Measurements from ENCODE around the gene BCL6B. TPM values are rescaled to one million over a fixed set of nuclear protein-coding genes. Genes with fewer than 3 reads are reported as not detected.

The BCL6B gene
- total RNA-seq, 2 experiments from 2014 or later, result 0.40 TPM

GRCh38 chr17:7014261-7014994 lies 8.4 kb upstream of the BCL6B start:
- no peaks in the 10 kb centered on the region for H3K9me3 Mint-ChIP-seq
- H3K4me3 Mint-ChIP-seq, result peak overlapping the region; percentile 98
- peaks cover 42% of the 10 kb centered on the region for H3K36me3 Mint-ChIP-seq (ENCODE audit: low read depth)
- peaks cover 69% of the 10 kb centered on the region for H3K4me1 Mint-ChIP-seq
- no peaks in the 10 kb centered on the region for H3K27me3 Mint-ChIP-seq
- ChIA-PET POLR2A (interaction anchor here (0.6 kb wide), 2 partner anchors 10 to 843 kb away, joined by 3 read pairs; partner anchors contain the start of gene NAA38), CTCF (interaction anchor here (1.0 to 2.5 kb wide), 7 partner anchors 7 to 262 kb away, joined by 3 to 17 read pairs (median 4); partner anchors contain the start of genes BCL6B and SLC16A13)
- peak; percentile 98 for DNase-seq
- peak overlapping the region; percentile 99 for H3K27ac Mint-ChIP-seq

GRCh38 chr17:7014995-7015958 lies 7.6 kb upstream of the BCL6B start:
- Mint-ChIP-seq H3K36me3 (ENCODE audit: low read depth) (peaks cover 38% of the 10 kb centered on the region), H3K27ac (peak overlapping the region; percentile 97), H3K4me1 (peaks cover 63% of the 10 kb centered on the region), H3K27me3 (no peaks in the 10 kb centered on the region), H3K4me3 (peak overlapping the region; percentile 91), H3K9me3 (no peaks in the 10 kb centered on the region)
- POLR2A ChIA-PET, result interaction anchor here (0.6 kb wide), 2 partner anchors 11 to 842 kb away, joined by 3 read pairs; partner anchors contain the start of gene NAA38
- CTCF ChIA-PET, result interaction anchor here (0.6 to 2.0 kb wide), 8 partner anchors 9 to 263 kb away, joined by 3 to 5 read pairs (median 4); partner anchors contain the start of gene SLC16A13
- peak; percentile 73 for DNase-seq

- H3K27ac Mint-ChIP-seq, result peak overlapping the region; percentile 97
- peak overlapping the region; percentile 91 for H3K4me3 Mint-ChIP-seq
- DNase-seq, result no peak
- POLR2A ChIA-PET, result no interaction called here
- no peaks in the 10 kb centered on the region for H3K27me3 Mint-ChIP-seq
- H3K9me3 Mint-ChIP-seq, result no peaks in the 10 kb centered on the region
- CTCF ChIA-PET, result interaction anchor here (0.8 to 1.3 kb wide), 2 partner anchors 9 to 105 kb away, joined by 3 read pairs; no protein-coding TSS in a partner anchor
- peaks cover 60% of the 10 kb centered on the region for H3K4me1 Mint-ChIP-seq
- H3K36me3 Mint-ChIP-seq (ENCODE audit: low read depth), result peaks cover 35% of the 10 kb centered on the region
Observed at GRCh38 chr17:7016418-7016817, 6.4 kb upstream of the BCL6B start.

- CTCF ChIA-PET, result interaction anchor here (0.8 to 1.3 kb wide), 2 partner anchors 8 to 106 kb away, joined by 3 read pairs; no protein-coding TSS in a partner anchor
- H3K36me3 Mint-ChIP-seq (ENCODE audit: low read depth), result peaks cover 35% of the 10 kb centered on the region
- no peaks in the 10 kb centered on the region for H3K9me3 Mint-ChIP-seq
- peak overlapping the region; percentile 91 for H3K4me3 Mint-ChIP-seq
- DNase-seq, result no peak
- POLR2A ChIA-PET, result no interaction called here
- H3K27me3 Mint-ChIP-seq, result no peaks in the 10 kb centered on the region
- peaks cover 61% of the 10 kb centered on the region for H3K4me1 Mint-ChIP-seq
- peak overlapping the region; percentile 97 for H3K27ac Mint-ChIP-seq
Observed at GRCh38 chr17:7016886-7017826, 5.7 kb upstream of the BCL6B start.

- ChIA-PET CTCF (no interaction called here), POLR2A (no interaction called here)
- Mint-ChIP-seq H3K4me3 (peak overlapping the region; percentile 45), H3K27me3 (peaks cover 4% of the 10 kb centered on the region), H3K9me3 (no peaks in the 10 kb centered on the region), H3K27ac (peak overlapping the region; percentile 97), H3K36me3 (ENCODE audit: low read depth) (peaks cover 33% of the 10 kb centered on the region), H3K4me1 (peaks cover 67% of the 10 kb centered on the region)
- DNase-seq, result no peak
Observed at GRCh38 chr17:7017827-7018200, 5.0 kb upstream of the BCL6B start.

- Mint-ChIP-seq H3K9me3 (no peaks in the 10 kb centered on the region), H3K27ac (no peak overlapping the region), H3K36me3 (ENCODE audit: low read depth) (peaks cover 30% of the 10 kb centered on the region), H3K4me3 (peak overlapping the region; percentile 45), H3K27me3 (peaks cover 4% of the 10 kb centered on the region), H3K4me1 (peaks cover 71% of the 10 kb centered on the region)
- no peak for DNase-seq
- CTCF ChIA-PET, result no interaction called here
- POLR2A ChIA-PET, result no interaction called here
Observed at GRCh38 chr17:7018331-7018964, 4.4 kb upstream of the BCL6B start.

- DNase-seq, result no peak
- peaks cover 75% of the 10 kb centered on the region for H3K4me1 Mint-ChIP-seq
- H3K36me3 Mint-ChIP-seq (ENCODE audit: low read depth), result peaks cover 21% of the 10 kb centered on the region
- CTCF ChIA-PET, result interaction anchor here (5.0 kb wide), 1 partner anchor 14 kb away, joined by 17 read pairs; no protein-coding TSS in a partner anchor
- no peak overlapping the region for H3K27ac Mint-ChIP-seq
- no peak overlapping the region for H3K4me3 Mint-ChIP-seq
- POLR2A ChIA-PET, result no interaction called here
- H3K9me3 Mint-ChIP-seq, result no peaks in the 10 kb centered on the region
- peaks cover 4% of the 10 kb centered on the region for H3K27me3 Mint-ChIP-seq
Observed at GRCh38 chr17:7019367-7019766, 3.5 kb upstream of the BCL6B start.

GRCh38 chr17:7019839-7020519 lies 2.9 kb upstream of the BCL6B start:
- peak overlapping the region; percentile 75 for H3K27ac Mint-ChIP-seq
- DNase-seq, result no peak
- ChIA-PET CTCF (interaction anchor here (2.5 to 5.0 kb wide), 3 partner anchors 7 to 104 kb away, joined by 17 to 18 read pairs (median 17); partner anchors contain the start of gene RNASEK), POLR2A (interaction anchor here (0.5 kb wide), 1 partner anchor 341 kb away, joined by 4 read pairs; no protein-coding TSS in a partner anchor)
- peaks cover 79% of the 10 kb centered on the region for H3K4me1 Mint-ChIP-seq
- peaks cover 4% of the 10 kb centered on the region for H3K27me3 Mint-ChIP-seq
- peaks cover 19% of the 10 kb centered on the region for H3K36me3 Mint-ChIP-seq (ENCODE audit: low read depth)
- H3K4me3 Mint-ChIP-seq, result no peak overlapping the region
- no peaks in the 10 kb centered on the region for H3K9me3 Mint-ChIP-seq

GRCh38 chr17:7020894-7021664 lies 1.8 kb upstream of the BCL6B start:
- DNase-seq, result no peak
- Mint-ChIP-seq H3K27me3 (peaks cover 4% of the 10 kb centered on the region), H3K4me1 (peaks cover 71% of the 10 kb centered on the region), H3K9me3 (no peaks in the 10 kb centered on the region), H3K27ac (peak overlapping the region; percentile 39), H3K36me3 (ENCODE audit: low read depth) (peaks cover 14% of the 10 kb centered on the region), H3K4me3 (no peak overlapping the region)
- CTCF ChIA-PET, result interaction anchor here (0.6 to 5.0 kb wide), 17 partner anchors 8 to 346 kb away, joined by 3 to 18 read pairs (median 4); partner anchors contain the start of genes PHF23, RNASEK, SLC16A11 and SLC16A13
- POLR2A ChIA-PET, result interaction anchor here (1.0 kb wide), 1 partner anchor 15 kb away, joined by 5 read pairs; the partner anchor contains the start of gene SLC16A13

- CTCF ChIA-PET, result interaction anchor here (0.6 to 5.0 kb wide), 17 partner anchors 8 to 345 kb away, joined by 3 to 18 read pairs (median 4); partner anchors contain the start of genes PHF23, RNASEK, SLC16A11 and SLC16A13
- peak; percentile 75 for DNase-seq
- peaks cover 60% of the 10 kb centered on the region for H3K4me1 Mint-ChIP-seq
- peak overlapping the region; percentile 79 for H3K27ac Mint-ChIP-seq
- H3K4me3 Mint-ChIP-seq, result peak overlapping the region; percentile 22
- POLR2A ChIA-PET, result interaction anchor here (0.6 to 1.0 kb wide), 2 partner anchors 14 to 179 kb away, joined by 3 to 5 read pairs; partner anchors contain the start of gene SLC16A13
- peaks cover 4% of the 10 kb centered on the region for H3K27me3 Mint-ChIP-seq
- H3K9me3 Mint-ChIP-seq, result no peaks in the 10 kb centered on the region
- H3K36me3 Mint-ChIP-seq (ENCODE audit: low read depth), result peaks cover 5% of the 10 kb centered on the region
Observed at GRCh38 chr17:7021993-7022778, 664 bp upstream of the BCL6B start.

Data from activated CD4-positive, alpha-beta T cell treated with anti-CD3 and anti-CD28 coated beads, Interleukin-2, amount 10 ng/mL, durations not matched to agents 7 days and 5 days (primary cell).